CD14-positive monocyte (primary cell): Measurements from ENCODE around the gene DCLRE1B. TPM values are rescaled to one million over a fixed set of nuclear protein-coding genes. Genes with fewer than 3 reads are reported as not detected.

ENCODE experiments used
- DNase-seq, 3 donors: peaks; one replicate each; pipeline ENCODE4 v3.0.0-alpha.2; 2011 to 2022
- H2AFZ ChIP-seq: 2 replicates; pipeline ENCODE4 v1.6.0; 2012; ENCODE audit warnings: mild to moderate bottlenecking, low read depth, low read length, inconsistent platforms; ENCODE audit not compliant: insufficient read depth, poor library complexity, severe bottlenecking
- H3K27ac ChIP-seq, 2 donors: 1 replicate in 1 of 2; 2 replicates in 1 of 2; pipeline ENCODE4 v1.5.1; 2012 to 2013; ENCODE audit warnings: low read length in 2 of 2, control low read depth in 1 of 2, inconsistent platforms in 1 of 2, low read depth in 1 of 2, mild to moderate bottlenecking in 1 of 2
- H3K27me3 ChIP-seq, 2 donors: one replicate each; pipeline versions ENCODE4 v1.6.0 to v1.6.1; 2011 to 2013; ENCODE audit warnings: low read length in 2 of 2; ENCODE audit not compliant: control insufficient read depth in 2 of 2, insufficient read depth in 2 of 2
- H3K36me3 ChIP-seq, 2 donors: replicated peaks in 1 of 2; 1 replicate in 1 of 2; 2 replicates in 1 of 2; pipeline versions ENCODE4 v1.5.1 to v1.6.1; 2012 to 2013; ENCODE audit warnings: low read length in 2 of 2, control low read depth in 1 of 2, inconsistent platforms in 1 of 2, mild to moderate bottlenecking in 1 of 2; ENCODE audit not compliant: insufficient read depth in 2 of 2, control insufficient read depth in 1 of 2
- H3K4me1 ChIP-seq, 2 donors: 1 replicate in 1 of 2; 2 replicates in 1 of 2; pipeline versions ENCODE4 v1.5.1 to v1.6.1; 2012 to 2013; ENCODE audit warnings: low read length in 2 of 2, control low read depth in 1 of 2, inconsistent platforms in 1 of 2, mild to moderate bottlenecking in 1 of 2, moderate library complexity in 1 of 2; ENCODE audit not compliant: insufficient read depth in 2 of 2, control insufficient read depth in 1 of 2
- H3K4me2 ChIP-seq: replicated peaks from 2 replicates; pipeline ENCODE3; 2012; ENCODE audit warnings: low read length, moderate library complexity, mild to moderate bottlenecking; ENCODE audit not compliant: poor library complexity, severe bottlenecking; ENCODE audit errors: extremely low read depth
- H3K4me3 ChIP-seq, 3 experiments: fragments of 200-600 bp in 1 of 3; sonication (generic) in 1 of 3; replicated peaks in 1 of 3; 1 replicate in 2 of 3; 2 replicates in 1 of 3; pipeline ENCODE4 v1.5.1; 2011 to 2013; ENCODE audit warnings: low read length in 3 of 3, mild to moderate bottlenecking in 3 of 3, control low read depth in 2 of 3, low read depth in 2 of 3, inconsistent platforms in 1 of 3, moderate library complexity in 1 of 3
- H3K79me2 ChIP-seq: 2 replicates; pipeline ENCODE4 v1.6.0; 2012; ENCODE audit warnings: mild to moderate bottlenecking, control low read depth, inconsistent platforms, low read length, moderate library complexity; ENCODE audit not compliant: insufficient read depth
- H3K9ac ChIP-seq: 2 replicates; pipeline ENCODE4 v1.6.0; 2017; ENCODE audit warnings: low read length, mild to moderate bottlenecking; ENCODE audit not compliant: insufficient read depth, poor library complexity, severe bottlenecking
- H3K9me3 ChIP-seq, 2 donors: replicated peaks in 1 of 2; 1 replicate in 1 of 2; 2 replicates in 1 of 2; pipeline versions ENCODE4 v1.5.1 to v1.6.1; 2012 to 2013; ENCODE audit warnings: low read length in 2 of 2, control low read depth in 1 of 2; ENCODE audit not compliant: control insufficient read depth in 1 of 2, insufficient read depth in 1 of 2
- H4K20me1 ChIP-seq: 2 replicates; pipeline ENCODE4 v1.6.0; 2012; ENCODE audit warnings: mild to moderate bottlenecking, low read length, control low read depth, moderate library complexity; ENCODE audit not compliant: insufficient read depth
- H3K27ac Mint-ChIP-seq, 7 donors: one replicate each; pipeline ENCODE4 v1.8.0; 2020; ENCODE audit warnings: mild to moderate bottlenecking in 7 of 7, mixed read lengths in 7 of 7, moderate library complexity in 6 of 7, inconsistent platforms in 2 of 7
- H3K27me3 Mint-ChIP-seq, 3 donors: one replicate each; pipeline ENCODE4 v1.8.0; 2021 to 2022; ENCODE audit warnings: low read depth in 3 of 3, mild to moderate bottlenecking in 3 of 3, mixed read lengths in 3 of 3, moderate library complexity in 3 of 3, inconsistent platforms in 1 of 3
- H3K36me3 Mint-ChIP-seq, 2 donors: one replicate each; pipeline ENCODE4 v1.8.0; 2020; ENCODE audit warnings: mixed read lengths in 2 of 2, inconsistent platforms in 1 of 2, mild to moderate bottlenecking in 1 of 2
- H3K4me1 Mint-ChIP-seq: one replicate; pipeline ENCODE4 v1.8.0; 2020; ENCODE audit warnings: mild to moderate bottlenecking, mixed read lengths
- H3K4me3 Mint-ChIP-seq, 2 donors: one replicate each; pipeline ENCODE4 v1.8.0; 2020; ENCODE audit warnings: mild to moderate bottlenecking in 2 of 2, mixed read lengths in 2 of 2, moderate library complexity in 1 of 2
- H3K9me3 Mint-ChIP-seq, 7 donors: one replicate each; pipeline ENCODE4 v1.8.0; 2020 to 2022; ENCODE audit warnings: mixed read lengths in 7 of 7, mild to moderate bottlenecking in 6 of 7, moderate library complexity in 6 of 7, inconsistent platforms in 2 of 7
- WGBS: methylation state at CpG from one replicate; pipeline ENCODE4 v1.1.5; 2013; ENCODE audit warnings: missing lambda C conversion rate; ENCODE audit not compliant: insufficient coverage; 5-methylcytosine and 5-hydroxymethylcytosine counted together
- intact Hi-C, 2 donors: fragments of 100-400 bp; cut with micrococcal nuclease; formaldehyde crosslinking; loops; one replicate each; pipeline versions ENCODE4 v1.15.0 to v1.15.1; 2023
- polyA plus RNA-seq, 3 donors: library from polyadenylated mRNA; depleted of rRNA in 1 of 3; unstranded in 2 of 3; stranded (reverse) in 1 of 3; fragments of 300-500 nt in 2 of 3; fragments of >200 nt in 1 of 3; fragmentation: Illumina TruSeq in 2 of 3; gene quantifications; 1 replicate in 2 of 3; 2 replicates in 1 of 3; pipeline ENCODE4 v1.2.3, GENCODE V29; 2012 to 2021
- TF ChIP-seq, protein P1 (sequence below): fragments of 200-600 bp; IDR thresholded peaks from one replicate; pipeline ENCODE4 v1.8.0; 2022; ENCODE audit warnings: antibody characterized with exemption, mild to moderate bottlenecking

DCLRE1B gene
- polyA plus RNA-seq, 3 donors: 3.0 to 5.7 (median 4.5) TPM

DNA sequence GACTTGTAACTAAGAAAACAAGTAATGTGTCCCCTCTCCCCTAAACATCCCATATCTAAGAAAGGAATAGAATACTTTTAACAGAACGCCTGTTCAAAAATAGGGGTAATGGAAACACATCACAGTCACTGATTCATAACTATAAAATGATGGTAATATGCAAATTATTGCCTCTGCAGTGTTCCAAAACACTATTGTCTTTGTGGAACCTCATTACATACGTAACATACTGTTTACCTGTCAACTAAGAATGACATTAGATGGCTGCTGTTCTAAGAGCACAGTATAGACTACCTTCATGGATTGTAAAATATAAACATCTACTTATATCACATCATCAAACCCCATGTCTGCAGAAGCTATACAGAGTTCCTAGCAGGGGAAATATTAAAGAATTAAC lies 14.3 kb upstream of the DCLRE1B start:
- H3K9me3 ChIP-seq: no peaks in the 10 kb centered on the region
- Mint-ChIP-seq H3K27me3 (peaks cover 0 to 2% (median 0%) of the 10 kb centered on the region in 3 donors), H3K27ac (no peak overlapping the region), H3K9me3 (no peaks in the 10 kb centered on the region), H3K36me3 (peaks cover 29% of the 10 kb centered on the region in 2 donors), H3K4me3 (no peak overlapping the region), H3K4me1 (peaks cover 16% of the 10 kb centered on the region)
- no peaks in the 10 kb centered on the region for H3K27me3 ChIP-seq
- no CpG with 5 or more reads among the region's 2 CpGs for WGBS
- no peak overlapping the region for H2AFZ ChIP-seq
- H3K4me1 ChIP-seq: peaks cover 11 to 23% of the 10 kb centered on the region in 2 donors
- no peak overlapping the region for H3K4me3 ChIP-seq
- H4K20me1 ChIP-seq: no peaks in the 10 kb centered on the region
- H3K27ac ChIP-seq: no peak overlapping the region
- no peak overlapping the region for H3K9ac ChIP-seq
- peaks cover 20 to 24% of the 10 kb centered on the region in 2 donors for H3K36me3 ChIP-seq
- H3K4me2 ChIP-seq: no peak overlapping the region
- DNase-seq: no peak
- TF ChIP-seq, protein P1, sequence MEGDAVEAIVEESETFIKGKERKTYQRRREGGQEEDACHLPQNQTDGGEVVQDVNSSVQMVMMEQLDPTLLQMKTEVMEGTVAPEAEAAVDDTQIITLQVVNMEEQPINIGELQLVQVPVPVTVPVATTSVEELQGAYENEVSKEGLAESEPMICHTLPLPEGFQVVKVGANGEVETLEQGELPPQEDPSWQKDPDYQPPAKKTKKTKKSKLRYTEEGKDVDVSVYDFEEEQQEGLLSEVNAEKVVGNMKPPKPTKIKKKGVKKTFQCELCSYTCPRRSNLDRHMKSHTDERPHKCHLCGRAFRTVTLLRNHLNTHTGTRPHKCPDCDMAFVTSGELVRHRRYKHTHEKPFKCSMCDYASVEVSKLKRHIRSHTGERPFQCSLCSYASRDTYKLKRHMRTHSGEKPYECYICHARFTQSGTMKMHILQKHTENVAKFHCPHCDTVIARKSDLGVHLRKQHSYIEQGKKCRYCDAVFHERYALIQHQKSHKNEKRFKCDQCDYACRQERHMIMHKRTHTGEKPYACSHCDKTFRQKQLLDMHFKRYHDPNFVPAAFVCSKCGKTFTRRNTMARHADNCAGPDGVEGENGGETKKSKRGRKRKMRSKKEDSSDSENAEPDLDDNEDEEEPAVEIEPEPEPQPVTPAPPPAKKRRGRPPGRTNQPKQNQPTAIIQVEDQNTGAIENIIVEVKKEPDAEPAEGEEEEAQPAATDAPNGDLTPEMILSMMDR: no peak
- no peaks in the 10 kb centered on the region for H3K79me2 ChIP-seq
- intact Hi-C loops: no loop called here

DNA sequence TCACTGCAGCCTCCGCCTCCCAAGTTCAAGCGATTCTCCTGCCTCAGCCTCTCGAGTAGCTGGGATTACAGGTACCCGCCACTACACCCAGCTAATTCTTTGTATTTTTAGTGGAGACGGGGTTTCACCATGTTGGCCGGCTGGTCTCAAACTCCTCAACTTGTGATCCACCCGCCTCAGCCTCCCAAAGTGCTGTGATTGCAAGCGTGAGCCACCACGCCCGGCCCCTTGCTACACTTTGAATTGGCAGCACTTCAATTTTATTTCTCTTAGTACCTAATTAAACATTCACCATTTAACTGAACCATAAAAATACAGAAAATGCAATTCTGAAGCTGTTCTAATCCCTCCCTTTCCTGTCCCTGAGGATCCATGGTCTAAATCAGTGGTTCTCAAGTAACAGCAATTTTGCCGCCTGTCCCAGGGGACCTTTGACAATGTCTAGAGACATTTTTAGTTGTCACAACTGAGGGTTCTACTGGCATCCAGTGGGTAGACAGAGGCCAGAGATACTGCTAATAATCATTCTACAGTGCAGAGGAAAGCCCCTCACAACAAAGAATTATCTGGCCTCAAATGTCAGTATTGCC lies 13.4 kb upstream of the DCLRE1B start:
- Histone ChIP-seq H3K27me3 (no peaks in the 10 kb centered on the region), H3K9ac (no peak overlapping the region), H3K79me2 (no peaks in the 10 kb centered on the region), H3K9me3 (no peaks in the 10 kb centered on the region), H3K36me3 (peaks cover 26 to 33% of the 10 kb centered on the region in 2 donors), H3K27ac (no peak overlapping the region), H4K20me1 (no peaks in the 10 kb centered on the region), H3K4me1 (peaks cover 11 to 22% of the 10 kb centered on the region in 2 donors), H3K4me3 (no peak overlapping the region), H3K4me2 (no peak overlapping the region), H2AFZ (no peak overlapping the region)
- Mint-ChIP-seq H3K9me3 (no peaks in the 10 kb centered on the region), H3K27ac (no peak overlapping the region), H3K4me1 (peaks cover 14% of the 10 kb centered on the region), H3K4me3 (no peak overlapping the region), H3K36me3 (peaks cover 37 to 38% of the 10 kb centered on the region in 2 donors), H3K27me3 (peaks cover 0 to 2% (median 0%) of the 10 kb centered on the region in 3 donors)
- intact Hi-C loops: no loop called here
- DNase-seq: no peak
- WGBS: 92% methylated on average over 6 of the region's 11 CpGs
- TF ChIP-seq, protein P1: no peak
